HEK293 (cell line): ENCODE results near the gene CACNB4.
A peak's percentile ranks its signal among the peaks of the same experiment; 100 is the strongest.

Experiments
- CTCF ChIA-PET: fragments of 350-600 bp; formaldehyde crosslinking; extraction: SDS; loops from one replicate; lab custom pipeline; 2021; ENCODE audit warnings: antibody characterized with exemption; lab: Yijun Ruan, JAX
- POLR2A ChIA-PET: fragments of 300-600 bp; formaldehyde crosslinking; extraction: SDS; loops from one replicate; lab custom pipeline; 2020; ENCODE audit warnings: antibody characterized with exemption, inconsistent platforms; lab: Yijun Ruan, JAX
- H3K27ac ChIP-seq: fragments of 200-500 bp; sonication (Bioruptor generic); 2 replicates; pipeline ENCODE4 v1.5.1; 2014; ENCODE audit warnings: low read depth, low read length, control low read depth, inconsistent platforms; ENCODE audit errors: extremely low read depth
- H3K36me3 ChIP-seq, 2 experiments: fragments of 200-500 bp in 1 of 2; sonication (Bioruptor generic) in 1 of 2; 1 replicate in 1 of 2; 2 replicates in 1 of 2; pipeline ENCODE4 v1.5.1; 2014 to 2017; ENCODE audit warnings: inconsistent platforms in 2 of 2, low read length in 2 of 2; ENCODE audit not compliant: control insufficient read depth in 2 of 2, insufficient read depth in 1 of 2
- H3K4me1 ChIP-seq: fragments of 200-500 bp; sonication (Bioruptor generic); 2 replicates; pipeline ENCODE4 v1.5.1; 2014; ENCODE audit warnings: mild to moderate bottlenecking, low read length, inconsistent platforms; ENCODE audit not compliant: control insufficient read depth, insufficient read depth
- H3K4me3 ChIP-seq: 2 replicates; pipeline ENCODE4 v1.5.1; 2011; ENCODE audit warnings: low read depth, mild to moderate bottlenecking, control low read depth, low read length, moderate library complexity
- H3K9me3 ChIP-seq: fragments of 200-500 bp; sonication (Bioruptor generic); 2 replicates; pipeline ENCODE4 v1.5.1; 2014; ENCODE audit warnings: low read depth, low read length, inconsistent platforms; ENCODE audit not compliant: control insufficient read depth, insufficient read depth
- EGR2 ChIP-seq: fragments of 450-650 bp; formaldehyde crosslinking; IDR thresholded peaks from 2 replicates; pipeline ENCODE4 v1.5.1; 2016; ENCODE audit warnings: low read depth, missing biosample characterization, missing genetic modification characterization
- KLF1 ChIP-seq: fragments of 450-650 bp; formaldehyde crosslinking; IDR thresholded peaks from 2 replicates; pipeline ENCODE4 v1.5.1; 2016; ENCODE audit warnings: missing biosample characterization, missing genetic modification characterization
- MYNN ChIP-seq: fragments of 450-650 bp; formaldehyde crosslinking; IDR thresholded peaks from 2 replicates; pipeline ENCODE4 v1.5.1; 2016; ENCODE audit warnings: missing biosample characterization, missing genetic modification characterization, borderline replicate concordance
- MZF1 ChIP-seq: fragments of 450-650 bp; formaldehyde crosslinking; IDR thresholded peaks from 2 replicates; pipeline ENCODE4 v1.5.1; 2017; ENCODE audit warnings: missing biosample characterization, missing genetic modification characterization, borderline replicate concordance
- PRDM1 ChIP-seq: fragments of 450-650 bp; formaldehyde crosslinking; IDR thresholded peaks from 2 replicates; pipeline ENCODE4; 2016; ENCODE audit warnings: missing biosample characterization, missing genetic modification characterization
- RBAK ChIP-seq: fragments of 450-650 bp; formaldehyde crosslinking; IDR thresholded peaks from 2 replicates; pipeline ENCODE4 v1.5.1; 2016; ENCODE audit warnings: missing biosample characterization, missing genetic modification characterization
- ZNF211 ChIP-seq: fragments of 450-650 bp; formaldehyde crosslinking; IDR thresholded peaks from 2 replicates; pipeline ENCODE4 v1.5.1; 2016; ENCODE audit warnings: low read depth, missing biosample characterization, missing genetic modification characterization
- ZNF324 ChIP-seq: fragments of 450-650 bp; formaldehyde crosslinking; IDR thresholded peaks from 2 replicates; pipeline ENCODE4 v1.5.1; 2016; ENCODE audit warnings: missing biosample characterization, missing genetic modification characterization
- ZNF48 ChIP-seq: fragments of 450-650 bp; formaldehyde crosslinking; IDR thresholded peaks from 2 replicates; pipeline ENCODE4 v1.5.1; 2016; ENCODE audit warnings: missing biosample characterization, missing genetic modification characterization
- ZNF514 ChIP-seq: fragments of 450-650 bp; formaldehyde crosslinking; IDR thresholded peaks from 2 replicates; pipeline ENCODE4 v1.5.1; 2016; ENCODE audit warnings: missing biosample characterization, missing genetic modification characterization
- ZNF776 ChIP-seq: fragments of 450-650 bp; formaldehyde crosslinking; IDR thresholded peaks from 2 replicates; pipeline ENCODE4 v1.5.0; 2017; ENCODE audit warnings: missing biosample characterization, missing genetic modification characterization, borderline replicate concordance
- TF ChIP-seq, protein P1 (sequence below): fragments of 450-650 bp; formaldehyde crosslinking; IDR thresholded peaks from 2 replicates; pipeline ENCODE4 v1.5.1; 2016; ENCODE audit warnings: missing biosample characterization, missing genetic modification characterization
- TF ChIP-seq, protein P2 (sequence below): fragments of 450-650 bp; formaldehyde crosslinking; IDR thresholded peaks from 2 replicates; pipeline ENCODE4 v1.5.1; 2017; ENCODE audit warnings: missing biosample characterization, missing genetic modification characterization
- TF ChIP-seq, protein P3 (sequence below): fragments of 450-650 bp; formaldehyde crosslinking; IDR thresholded peaks from 2 replicates; pipeline ENCODE4 v1.5.1; 2016; ENCODE audit warnings: missing biosample characterization, missing genetic modification characterization
- TF ChIP-seq, protein P4 (sequence below): fragments of 450-650 bp; formaldehyde crosslinking; IDR thresholded peaks from 2 replicates; pipeline ENCODE4 v1.5.1; 2017; ENCODE audit warnings: missing biosample characterization, missing genetic modification characterization
- TF ChIP-seq, protein P5 (sequence below): fragments of 450-650 bp; formaldehyde crosslinking; IDR thresholded peaks from 2 replicates; pipeline ENCODE4 v1.5.1; 2016; ENCODE audit warnings: missing biosample characterization, missing genetic modification characterization

Gene CACNB4

DNA sequence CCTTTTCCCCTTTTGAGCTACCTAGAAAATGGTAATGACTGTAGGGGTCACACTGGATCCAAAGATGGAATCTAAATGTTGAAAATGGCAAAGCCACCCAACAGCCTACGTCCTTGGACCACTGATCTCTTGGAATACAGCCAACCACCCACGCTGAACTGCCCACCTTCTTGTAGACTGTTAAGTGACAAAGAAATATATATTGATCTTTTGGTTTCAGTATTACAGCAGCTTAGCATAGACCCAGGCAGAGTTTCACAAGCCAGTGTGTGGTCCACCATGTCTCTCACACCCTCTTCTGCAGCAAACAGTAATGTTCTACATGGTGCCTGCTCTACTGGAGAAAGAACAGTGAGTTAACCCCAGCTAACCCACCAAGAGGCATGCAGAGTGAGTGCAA is 20.2 kb downstream of the CACNB4 start:
- CTCF ChIA-PET = no interaction called here
- TF ChIP-seq, protein P1, sequence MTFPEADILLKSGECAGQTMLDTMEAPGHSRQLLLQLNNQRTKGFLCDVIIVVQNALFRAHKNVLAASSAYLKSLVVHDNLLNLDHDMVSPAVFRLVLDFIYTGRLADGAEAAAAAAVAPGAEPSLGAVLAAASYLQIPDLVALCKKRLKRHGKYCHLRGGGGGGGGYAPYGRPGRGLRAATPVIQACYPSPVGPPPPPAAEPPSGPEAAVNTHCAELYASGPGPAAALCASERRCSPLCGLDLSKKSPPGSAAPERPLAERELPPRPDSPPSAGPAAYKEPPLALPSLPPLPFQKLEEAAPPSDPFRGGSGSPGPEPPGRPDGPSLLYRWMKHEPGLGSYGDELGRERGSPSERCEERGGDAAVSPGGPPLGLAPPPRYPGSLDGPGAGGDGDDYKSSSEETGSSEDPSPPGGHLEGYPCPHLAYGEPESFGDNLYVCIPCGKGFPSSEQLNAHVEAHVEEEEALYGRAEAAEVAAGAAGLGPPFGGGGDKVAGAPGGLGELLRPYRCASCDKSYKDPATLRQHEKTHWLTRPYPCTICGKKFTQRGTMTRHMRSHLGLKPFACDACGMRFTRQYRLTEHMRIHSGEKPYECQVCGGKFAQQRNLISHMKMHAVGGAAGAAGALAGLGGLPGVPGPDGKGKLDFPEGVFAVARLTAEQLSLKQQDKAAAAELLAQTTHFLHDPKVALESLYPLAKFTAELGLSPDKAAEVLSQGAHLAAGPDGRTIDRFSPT (tag by site-specific recombination) = no peak
- TF ChIP-seq PRDM1 (tag by site-specific recombination) (no peak), EGR2 (tag by site-specific recombination) (0 out of 2 replicates have a peak, but pooled peaks have one; percentile 14), KLF1 (tag by site-specific recombination) (no peak), ZNF48 (tag by site-specific recombination) (no peak), ZNF324 (tag by site-specific recombination) (no peak), ZNF776 (tag by site-specific recombination) (no peak)
- TF ChIP-seq, protein P2, sequence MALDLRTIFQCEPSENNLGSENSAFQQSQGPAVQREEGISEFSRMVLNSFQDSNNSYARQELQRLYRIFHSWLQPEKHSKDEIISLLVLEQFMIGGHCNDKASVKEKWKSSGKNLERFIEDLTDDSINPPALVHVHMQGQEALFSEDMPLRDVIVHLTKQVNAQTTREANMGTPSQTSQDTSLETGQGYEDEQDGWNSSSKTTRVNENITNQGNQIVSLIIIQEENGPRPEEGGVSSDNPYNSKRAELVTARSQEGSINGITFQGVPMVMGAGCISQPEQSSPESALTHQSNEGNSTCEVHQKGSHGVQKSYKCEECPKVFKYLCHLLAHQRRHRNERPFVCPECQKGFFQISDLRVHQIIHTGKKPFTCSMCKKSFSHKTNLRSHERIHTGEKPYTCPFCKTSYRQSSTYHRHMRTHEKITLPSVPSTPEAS (tag by site-specific recombination) = no peak
- Histone ChIP-seq H3K36me3 (peaks cover 0 to 8% of the 10 kb centered on the region in 2 experiments; a peak in 2 of 3 replicates), H3K9me3 (no peaks in the 10 kb centered on the region), H3K4me3 (no peak overlapping the region), H3K4me1 (no peaks in the 10 kb centered on the region), H3K27ac (no peak overlapping the region)
- POLR2A ChIA-PET = no interaction called here

DNA sequence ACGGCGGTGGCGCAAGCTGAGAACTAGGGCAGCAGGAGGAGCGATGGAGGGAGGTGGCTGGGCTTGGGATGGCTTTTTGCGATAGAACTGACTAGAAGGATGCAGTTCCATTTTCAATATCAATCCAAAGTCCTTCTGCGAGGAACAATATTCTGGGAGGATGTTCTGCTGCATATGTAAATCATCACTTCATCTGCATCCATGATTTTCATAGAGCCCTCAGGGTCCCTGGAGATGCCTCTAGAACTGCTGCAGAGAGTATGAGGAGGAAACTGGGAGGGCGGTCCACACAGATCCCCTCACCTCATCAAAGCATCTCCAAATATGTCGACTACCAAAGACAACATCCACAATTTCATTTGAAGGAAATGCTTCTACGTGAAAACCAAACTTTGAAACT is 20.8 kb downstream of the CACNB4 start:
- POLR2A ChIA-PET = no interaction called here
- H3K36me3 ChIP-seq = peaks cover 0 to 8% of the 10 kb centered on the region in 2 experiments; a peak in 2 of 3 replicates
- no peak overlapping the region for H3K4me3 ChIP-seq
- no peak overlapping the region for H3K27ac ChIP-seq
- no peaks in the 10 kb centered on the region for H3K9me3 ChIP-seq
- CTCF ChIA-PET = interaction anchor here (0.9 kb wide), 1 partner anchor 30 kb away, joined by 4 read pairs; no protein-coding TSS in a partner anchor
- H3K4me1 ChIP-seq = no peaks in the 10 kb centered on the region
- TF ChIP-seq MYNN (no peak), RBAK (no peak), MZF1 (tag by site-specific recombination) (no peak), ZNF211 (no peak), ZNF514 (no peak)
- TF ChIP-seq, protein P2 (tag by site-specific recombination) = no peak
- TF ChIP-seq, protein P3, sequence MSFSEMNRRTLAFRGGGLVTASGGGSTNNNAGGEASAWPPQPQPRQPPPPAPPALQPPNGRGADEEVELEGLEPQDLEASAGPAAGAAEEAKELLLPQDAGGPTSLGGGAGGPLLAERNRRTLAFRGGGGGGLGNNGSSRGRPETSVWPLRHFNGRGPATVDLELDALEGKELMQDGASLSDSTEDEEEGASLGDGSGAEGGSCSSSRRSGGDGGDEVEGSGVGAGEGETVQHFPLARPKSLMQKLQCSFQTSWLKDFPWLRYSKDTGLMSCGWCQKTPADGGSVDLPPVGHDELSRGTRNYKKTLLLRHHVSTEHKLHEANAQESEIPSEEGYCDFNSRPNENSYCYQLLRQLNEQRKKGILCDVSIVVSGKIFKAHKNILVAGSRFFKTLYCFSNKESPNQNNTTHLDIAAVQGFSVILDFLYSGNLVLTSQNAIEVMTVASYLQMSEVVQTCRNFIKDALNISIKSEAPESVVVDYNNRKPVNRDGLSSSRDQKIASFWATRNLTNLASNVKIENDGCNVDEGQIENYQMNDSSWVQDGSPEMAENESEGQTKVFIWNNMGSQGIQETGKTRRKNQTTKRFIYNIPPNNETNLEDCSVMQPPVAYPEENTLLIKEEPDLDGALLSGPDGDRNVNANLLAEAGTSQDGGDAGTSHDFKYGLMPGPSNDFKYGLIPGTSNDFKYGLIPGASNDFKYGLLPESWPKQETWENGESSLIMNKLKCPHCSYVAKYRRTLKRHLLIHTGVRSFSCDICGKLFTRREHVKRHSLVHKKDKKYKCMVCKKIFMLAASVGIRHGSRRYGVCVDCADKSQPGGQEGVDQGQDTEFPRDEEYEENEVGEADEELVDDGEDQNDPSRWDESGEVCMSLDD (tag by site-specific recombination) = no peak
- TF ChIP-seq, protein P4, sequence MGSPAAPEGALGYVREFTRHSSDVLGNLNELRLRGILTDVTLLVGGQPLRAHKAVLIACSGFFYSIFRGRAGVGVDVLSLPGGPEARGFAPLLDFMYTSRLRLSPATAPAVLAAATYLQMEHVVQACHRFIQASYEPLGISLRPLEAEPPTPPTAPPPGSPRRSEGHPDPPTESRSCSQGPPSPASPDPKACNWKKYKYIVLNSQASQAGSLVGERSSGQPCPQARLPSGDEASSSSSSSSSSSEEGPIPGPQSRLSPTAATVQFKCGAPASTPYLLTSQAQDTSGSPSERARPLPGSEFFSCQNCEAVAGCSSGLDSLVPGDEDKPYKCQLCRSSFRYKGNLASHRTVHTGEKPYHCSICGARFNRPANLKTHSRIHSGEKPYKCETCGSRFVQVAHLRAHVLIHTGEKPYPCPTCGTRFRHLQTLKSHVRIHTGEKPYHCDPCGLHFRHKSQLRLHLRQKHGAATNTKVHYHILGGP (tag by site-specific recombination) = no peak
- TF ChIP-seq, protein P5, sequence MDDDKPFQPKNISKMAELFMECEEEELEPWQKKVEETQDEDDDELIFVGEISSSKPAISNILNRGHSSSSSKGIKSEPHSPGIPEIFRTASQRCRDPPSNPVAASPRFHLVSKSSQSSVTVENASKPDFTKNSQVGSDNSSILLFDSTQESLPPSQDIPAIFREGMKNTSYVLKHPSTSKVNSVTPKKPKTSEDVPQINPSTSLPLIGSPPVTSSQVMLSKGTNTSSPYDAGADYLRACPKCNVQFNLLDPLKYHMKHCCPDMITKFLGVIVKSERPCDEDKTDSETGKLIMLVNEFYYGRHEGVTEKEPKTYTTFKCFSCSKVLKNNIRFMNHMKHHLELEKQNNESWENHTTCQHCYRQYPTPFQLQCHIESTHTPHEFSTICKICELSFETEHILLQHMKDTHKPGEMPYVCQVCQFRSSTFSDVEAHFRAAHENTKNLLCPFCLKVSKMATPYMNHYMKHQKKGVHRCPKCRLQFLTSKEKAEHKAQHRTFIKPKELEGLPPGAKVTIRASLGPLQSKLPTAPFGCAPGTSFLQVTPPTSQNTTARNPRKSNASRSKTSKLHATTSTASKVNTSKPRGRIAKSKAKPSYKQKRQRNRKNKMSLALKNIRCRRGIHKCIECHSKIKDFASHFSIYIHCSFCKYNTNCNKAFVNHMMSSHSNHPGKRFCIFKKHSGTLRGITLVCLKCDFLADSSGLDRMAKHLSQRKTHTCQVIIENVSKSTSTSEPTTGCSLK = no peak
